Smooth muscle cell (in vitro differentiated cells): ENCODE results near the gene HPSE. TPM values are rescaled to one million over a fixed set of nuclear protein-coding genes. Genes with fewer than 3 reads are reported as not detected.
A peak's percentile ranks its signal among the peaks of the same experiment; 100 is the strongest.

Experiments used
- DNase-seq: peaks from one replicate; lab custom pipeline; 2025; ENCODE audit not compliant: unreplicated experiment; lab: John Stamatoyannopoulos, UW
- H2AFZ ChIP-seq: fragments of 200-600 bp; sonication (generic); 2 replicates; pipeline ENCODE4 v1.6.0; 2016; ENCODE audit warnings: antibody characterized with exemption, low read depth, mild to moderate bottlenecking
- H3F3A ChIP-seq: fragments of 200-600 bp; sonication (generic); 2 replicates; pipeline ENCODE4 v1.6.0; 2017; ENCODE audit warnings: antibody characterized with exemption, low read depth
- H3K27ac ChIP-seq: fragments of 200-600 bp; sonication (generic); 2 replicates; pipeline ENCODE4 v1.5.1; 2016; ENCODE audit warnings: low read depth, mild to moderate bottlenecking
- H3K27me3 ChIP-seq: fragments of 200-600 bp; sonication (generic); 2 replicates; pipeline ENCODE4 v1.6.1; 2016; ENCODE audit warnings: low read depth, mild to moderate bottlenecking
- H3K36me3 ChIP-seq: fragments of 200-600 bp; sonication (generic); 2 replicates; pipeline ENCODE4 v1.5.1; 2016; ENCODE audit warnings: low read depth
- H3K4me1 ChIP-seq: fragments of 200-600 bp; sonication (generic); 2 replicates; pipeline ENCODE4 v1.5.1; 2016; ENCODE audit warnings: low read depth
- H3K4me2 ChIP-seq: fragments of 200-600 bp; sonication (generic); 2 replicates; pipeline ENCODE4 v1.6.0; 2016; ENCODE audit warnings: mild to moderate bottlenecking
- H3K4me3 ChIP-seq: fragments of 200-600 bp; sonication (generic); 2 replicates; pipeline ENCODE4 v1.5.1; 2016; ENCODE audit warnings: mild to moderate bottlenecking
- H3K79me2 ChIP-seq: fragments of 200-600 bp; sonication (generic); 2 replicates; pipeline ENCODE4 v1.6.0; 2016; ENCODE audit warnings: low read depth, mild to moderate bottlenecking
- H3K9ac ChIP-seq: fragments of 200-600 bp; sonication (generic); 2 replicates; pipeline ENCODE4 v1.6.0; 2016; ENCODE audit warnings: low read depth
- H3K9me3 ChIP-seq: fragments of 200-600 bp; sonication (generic); replicated peaks from 2 replicates; pipeline ENCODE4 v1.5.1; 2016; ENCODE audit warnings: low read depth
- H4K20me1 ChIP-seq: fragments of 200-600 bp; sonication (generic); 2 replicates; pipeline ENCODE4 v1.6.0; 2016; ENCODE audit warnings: low read depth
- WGBS: methylation state at CpG from one replicate; pipeline ENCODE4 v1.1.7; 2016; ENCODE audit warnings: low lambda C conversion rate; 5-methylcytosine and 5-hydroxymethylcytosine counted together
- polyA plus RNA-seq: library from polyadenylated mRNA; unstranded; fragments of >200 nt; fragmentation: Nextera tagmentation; extraction: Ambion mirVana; gene quantifications from 2 replicates; pipeline ENCODE4 v1.2.1, GENCODE V29; 2016
- total RNA-seq: library from RNA; depleted of rRNA; stranded (reverse); fragments of >200 nt; gene quantifications from 2 replicates; pipeline ENCODE4 v1.2.3, GENCODE V29; 2014
- TF ChIP-seq, protein P1 (sequence below): fragments of 200-600 bp; sonication (generic); IDR thresholded peaks from 2 replicates; pipeline ENCODE4 v1.5.1; 2017; ENCODE audit warnings: borderline replicate concordance, mild to moderate bottlenecking, antibody characterized with exemption; ENCODE audit not compliant: insufficient read depth, poor library complexity, severe bottlenecking

The HPSE gene
- 0.22 and 1.3 TPM in 2 replicates for total RNA-seq
- polyA plus RNA-seq, result 0.50 TPM in 1 of 2 replicates, not detected in the other

DNA sequence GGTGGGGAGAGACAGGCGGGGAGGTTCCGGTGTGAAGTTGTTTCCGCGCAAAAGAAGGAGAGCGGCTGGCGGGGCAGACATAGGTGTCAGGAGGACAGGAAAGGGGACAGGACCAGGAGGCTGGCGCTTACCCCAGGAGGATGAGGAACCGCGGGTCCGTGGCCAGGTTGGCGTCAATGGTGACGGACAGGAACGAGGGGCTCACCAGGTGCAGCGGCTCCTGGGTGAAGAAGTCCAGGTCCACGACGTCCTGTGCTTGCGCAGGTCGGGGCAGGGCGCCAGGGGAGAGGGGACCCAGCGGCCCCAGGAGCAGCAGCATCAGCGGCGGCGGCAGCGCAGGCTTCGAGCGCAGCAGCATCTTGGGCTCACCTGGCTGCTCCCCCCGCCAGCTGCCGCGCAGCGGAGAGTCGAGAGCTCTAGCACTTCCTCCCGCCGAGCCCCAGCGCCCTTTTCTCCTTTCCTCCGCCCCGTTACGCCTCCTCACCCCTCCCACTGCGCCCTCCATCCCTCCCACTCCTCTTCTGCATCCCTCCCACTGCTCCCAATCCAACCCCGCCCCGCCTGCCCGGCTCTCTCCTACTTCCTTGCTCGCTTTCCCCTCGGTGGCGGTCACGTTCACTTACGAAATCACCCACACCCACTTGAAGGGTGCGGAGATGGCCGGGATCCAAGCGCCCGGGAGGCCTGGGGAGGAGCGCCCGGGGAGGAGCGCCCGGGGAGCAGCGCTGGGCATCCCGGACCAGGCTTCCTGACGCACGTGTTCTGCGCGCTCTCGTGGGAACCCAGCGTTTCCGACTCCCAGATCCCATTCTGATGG lies at the start of gene HPSE:
Gene HPSE, minus strand, starts transcription at position 424 of the 817 bp plus-strand sequence. Its CDS starts 66 bp downstream, at position 358.
- no peaks in the 10 kb centered on the region for H4K20me1 ChIP-seq
- no peaks in the 10 kb centered on the region for H3K79me2 ChIP-seq
- H3K36me3 ChIP-seq, result no peaks in the 10 kb centered on the region
- DNase-seq, result peak; percentile 2
- H3K9me3 ChIP-seq, result no peaks in the 10 kb centered on the region
- peaks cover 32% of the 10 kb centered on the region for H3K27me3 ChIP-seq
- TF ChIP-seq, protein P1, sequence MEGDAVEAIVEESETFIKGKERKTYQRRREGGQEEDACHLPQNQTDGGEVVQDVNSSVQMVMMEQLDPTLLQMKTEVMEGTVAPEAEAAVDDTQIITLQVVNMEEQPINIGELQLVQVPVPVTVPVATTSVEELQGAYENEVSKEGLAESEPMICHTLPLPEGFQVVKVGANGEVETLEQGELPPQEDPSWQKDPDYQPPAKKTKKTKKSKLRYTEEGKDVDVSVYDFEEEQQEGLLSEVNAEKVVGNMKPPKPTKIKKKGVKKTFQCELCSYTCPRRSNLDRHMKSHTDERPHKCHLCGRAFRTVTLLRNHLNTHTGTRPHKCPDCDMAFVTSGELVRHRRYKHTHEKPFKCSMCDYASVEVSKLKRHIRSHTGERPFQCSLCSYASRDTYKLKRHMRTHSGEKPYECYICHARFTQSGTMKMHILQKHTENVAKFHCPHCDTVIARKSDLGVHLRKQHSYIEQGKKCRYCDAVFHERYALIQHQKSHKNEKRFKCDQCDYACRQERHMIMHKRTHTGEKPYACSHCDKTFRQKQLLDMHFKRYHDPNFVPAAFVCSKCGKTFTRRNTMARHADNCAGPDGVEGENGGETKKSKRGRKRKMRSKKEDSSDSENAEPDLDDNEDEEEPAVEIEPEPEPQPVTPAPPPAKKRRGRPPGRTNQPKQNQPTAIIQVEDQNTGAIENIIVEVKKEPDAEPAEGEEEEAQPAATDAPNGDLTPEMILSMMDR, result no peak
- peak within 1 kb of the TSS; percentile 92 for H3K4me2 ChIP-seq
- 2% methylated on average over 57 of the region's 63 CpGs for WGBS
- H3K4me3 ChIP-seq, result peak within 1 kb of the TSS; percentile 58
- H3F3A ChIP-seq, result no peaks in the 10 kb centered on the region
- no peak within 1 kb of the TSS for H3K9ac ChIP-seq
- H3K27ac ChIP-seq, result no peak within 1 kb of the TSS
- peaks cover 5% of the 10 kb centered on the region for H3K4me1 ChIP-seq
- H2AFZ ChIP-seq, result peak within 1 kb of the TSS; percentile 93

DNA sequence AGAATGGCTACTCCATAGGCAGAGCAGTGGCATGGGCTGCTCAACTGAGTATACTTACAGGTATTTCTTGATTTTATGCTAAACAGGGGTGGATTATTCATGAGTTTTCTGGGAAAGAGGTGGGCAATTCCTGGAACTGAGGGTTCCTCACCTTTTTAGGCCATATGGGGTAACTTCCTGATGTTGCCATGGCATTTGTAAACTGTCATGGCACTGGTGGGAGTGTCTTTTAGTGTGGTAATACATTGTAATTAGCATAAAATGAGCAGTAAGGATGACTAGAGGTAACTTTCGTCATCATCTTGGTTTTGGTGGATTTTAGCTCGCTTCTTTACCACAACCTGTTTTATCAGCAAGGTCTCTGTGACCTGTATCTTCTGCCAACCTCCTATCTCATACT lies 48.2 kb upstream of the HPSE start:
- no peak overlapping the region for H2AFZ ChIP-seq
- H3F3A ChIP-seq, result no peaks in the 10 kb centered on the region
- TF ChIP-seq, protein P1, result no peak
- no peaks in the 10 kb centered on the region for H4K20me1 ChIP-seq
- no peak overlapping the region for H3K9ac ChIP-seq
- peaks cover 12% of the 10 kb centered on the region for H3K4me1 ChIP-seq
- no peaks in the 10 kb centered on the region for H3K9me3 ChIP-seq
- 90% methylated on average over 2 of the region's 2 CpGs for WGBS
- H3K27ac ChIP-seq, result no peak overlapping the region
- no peak overlapping the region for H3K4me3 ChIP-seq
- H3K27me3 ChIP-seq, result no peaks in the 10 kb centered on the region
- H3K4me2 ChIP-seq, result no peak overlapping the region
- H3K36me3 ChIP-seq, result no peaks in the 10 kb centered on the region
- H3K79me2 ChIP-seq, result no peaks in the 10 kb centered on the region
- DNase-seq, result no peak

DNA sequence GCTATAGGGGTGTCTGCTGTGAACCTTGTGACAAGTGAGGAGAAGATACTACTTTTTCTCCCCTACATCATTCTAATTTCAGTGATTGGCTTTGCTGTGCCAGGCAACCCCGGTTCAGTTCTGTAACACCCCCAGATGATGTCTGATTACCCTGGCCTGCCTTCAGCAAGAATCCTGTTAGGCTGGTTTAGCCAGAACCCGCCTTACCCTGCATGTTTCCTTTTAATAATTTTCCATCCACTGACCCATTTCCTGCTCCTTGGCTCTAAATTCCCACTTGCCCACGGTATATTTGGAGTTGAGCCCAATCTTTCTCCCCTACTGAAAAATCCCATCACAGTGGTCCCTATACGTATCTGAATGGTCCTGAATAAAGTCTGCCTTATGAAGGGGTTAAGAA lies 46.5 kb upstream of the HPSE start:
- H3K4me2 ChIP-seq, result no peak overlapping the region
- no peaks in the 10 kb centered on the region for H3K79me2 ChIP-seq
- H3F3A ChIP-seq, result no peaks in the 10 kb centered on the region
- H4K20me1 ChIP-seq, result no peaks in the 10 kb centered on the region
- TF ChIP-seq, protein P1, result no peak
- no peaks in the 10 kb centered on the region for H3K4me1 ChIP-seq
- H3K9ac ChIP-seq, result no peak overlapping the region
- no peaks in the 10 kb centered on the region for H3K27me3 ChIP-seq
- H3K4me3 ChIP-seq, result no peak overlapping the region
- H3K27ac ChIP-seq, result no peak overlapping the region
- no peaks in the 10 kb centered on the region for H3K36me3 ChIP-seq
- 84% methylated on average over 4 of the region's 4 CpGs for WGBS
- no peak overlapping the region for H2AFZ ChIP-seq
- no peaks in the 10 kb centered on the region for H3K9me3 ChIP-seq
- DNase-seq, result no peak
